ENCODE data around the gene TEX52. TPM values are rescaled to one million over a fixed set of nuclear protein-coding genes. Genes with fewer than 3 reads are reported as not detected.

The TEX52 gene
- total RNA-seq, 1 donor from 2014 or later: not detected

GRCh38 chr12:2854669-2855453, 2.0 kb downstream of the TEX52 start:
- TF ChIP-seq, protein P1, sequence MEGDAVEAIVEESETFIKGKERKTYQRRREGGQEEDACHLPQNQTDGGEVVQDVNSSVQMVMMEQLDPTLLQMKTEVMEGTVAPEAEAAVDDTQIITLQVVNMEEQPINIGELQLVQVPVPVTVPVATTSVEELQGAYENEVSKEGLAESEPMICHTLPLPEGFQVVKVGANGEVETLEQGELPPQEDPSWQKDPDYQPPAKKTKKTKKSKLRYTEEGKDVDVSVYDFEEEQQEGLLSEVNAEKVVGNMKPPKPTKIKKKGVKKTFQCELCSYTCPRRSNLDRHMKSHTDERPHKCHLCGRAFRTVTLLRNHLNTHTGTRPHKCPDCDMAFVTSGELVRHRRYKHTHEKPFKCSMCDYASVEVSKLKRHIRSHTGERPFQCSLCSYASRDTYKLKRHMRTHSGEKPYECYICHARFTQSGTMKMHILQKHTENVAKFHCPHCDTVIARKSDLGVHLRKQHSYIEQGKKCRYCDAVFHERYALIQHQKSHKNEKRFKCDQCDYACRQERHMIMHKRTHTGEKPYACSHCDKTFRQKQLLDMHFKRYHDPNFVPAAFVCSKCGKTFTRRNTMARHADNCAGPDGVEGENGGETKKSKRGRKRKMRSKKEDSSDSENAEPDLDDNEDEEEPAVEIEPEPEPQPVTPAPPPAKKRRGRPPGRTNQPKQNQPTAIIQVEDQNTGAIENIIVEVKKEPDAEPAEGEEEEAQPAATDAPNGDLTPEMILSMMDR (IDR thresholded peaks at IDR 0.05; ENCODE audit: insufficient read depth, low read length, poor library complexity, severe bottlenecking): no peak
- H3K27me3 ChIP-seq (ENCODE audit: control insufficient read depth, insufficient read depth, low read length): no peaks in the 10 kb centered on the region
- no peak overlapping the region for H3K4me3 ChIP-seq (ENCODE audit: low read depth, low read length)
- H3K36me3 ChIP-seq (ENCODE audit: control insufficient read depth, insufficient read depth, low read length): peaks cover 1% of the 10 kb centered on the region
- DNase-seq (ENCODE audit: low read depth): no peak

DNA sequence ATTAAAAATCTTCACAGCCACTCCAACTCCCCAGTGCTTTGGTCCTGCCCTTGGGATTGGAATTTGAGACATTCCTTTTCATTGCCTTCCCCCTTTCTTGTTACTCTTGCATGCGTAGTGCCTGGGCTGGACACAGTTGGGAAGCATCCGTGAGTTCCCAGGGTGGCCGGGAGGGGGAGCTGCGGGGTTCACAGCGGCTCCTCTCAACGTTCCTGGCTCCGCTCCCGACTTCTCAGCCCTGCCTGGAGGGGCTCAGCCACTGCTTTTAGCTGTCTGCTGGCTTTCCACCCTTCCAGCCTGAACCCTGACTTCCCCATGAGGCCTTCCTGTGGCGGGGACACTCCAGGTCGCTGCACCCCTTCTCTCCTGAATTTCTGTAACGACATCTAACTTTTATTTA, 3.2 kb downstream of the TEX52 start:
- H3K36me3 ChIP-seq (ENCODE audit: control insufficient read depth, insufficient read depth, low read length): peaks cover 1% of the 10 kb centered on the region
- no peak for DNase-seq (ENCODE audit: low read depth)
- TF ChIP-seq, protein P1 (IDR thresholded peaks at IDR 0.05; ENCODE audit: insufficient read depth, low read length, poor library complexity, severe bottlenecking): peak; percentile 95

GRCh38 chr12:2851931-2852330, 4.9 kb downstream of the TEX52 start:
- no peaks in the 10 kb centered on the region for H3K36me3 ChIP-seq (ENCODE audit: control insufficient read depth, insufficient read depth, low read length)

More for the DNA sequence above, 3.2 kb downstream of the TEX52 start:
- H3K27me3 ChIP-seq (ENCODE audit: control insufficient read depth, insufficient read depth, low read length): no peaks in the 10 kb centered on the region
- H3K4me3 ChIP-seq (ENCODE audit: low read depth, low read length): no peak overlapping the region

GRCh38 chr12:2845280-2845679, 11.6 kb downstream of the TEX52 start:
- no peaks in the 10 kb centered on the region for H3K27me3 ChIP-seq (ENCODE audit: control insufficient read depth, insufficient read depth, low read length)
- TF ChIP-seq, protein P1 (IDR thresholded peaks at IDR 0.05; ENCODE audit: insufficient read depth, low read length, poor library complexity, severe bottlenecking): no peak
- H3K4me3 ChIP-seq (ENCODE audit: low read depth, low read length): no peak overlapping the region
- no peaks in the 10 kb centered on the region for H3K36me3 ChIP-seq (ENCODE audit: control insufficient read depth, insufficient read depth, low read length)
- no peak for DNase-seq (ENCODE audit: low read depth)

More at GRCh38 chr12:2851931-2852330, 4.9 kb downstream of the TEX52 start:
- Histone ChIP-seq H3K27me3 (ENCODE audit: control insufficient read depth, insufficient read depth, low read length) (no peaks in the 10 kb centered on the region), H3K4me3 (ENCODE audit: low read depth, low read length) (no peak overlapping the region)
- TF ChIP-seq, protein P1 (IDR thresholded peaks at IDR 0.05; ENCODE audit: insufficient read depth, low read length, poor library complexity, severe bottlenecking): no peak
- no peak for DNase-seq (ENCODE audit: low read depth)

DNA sequence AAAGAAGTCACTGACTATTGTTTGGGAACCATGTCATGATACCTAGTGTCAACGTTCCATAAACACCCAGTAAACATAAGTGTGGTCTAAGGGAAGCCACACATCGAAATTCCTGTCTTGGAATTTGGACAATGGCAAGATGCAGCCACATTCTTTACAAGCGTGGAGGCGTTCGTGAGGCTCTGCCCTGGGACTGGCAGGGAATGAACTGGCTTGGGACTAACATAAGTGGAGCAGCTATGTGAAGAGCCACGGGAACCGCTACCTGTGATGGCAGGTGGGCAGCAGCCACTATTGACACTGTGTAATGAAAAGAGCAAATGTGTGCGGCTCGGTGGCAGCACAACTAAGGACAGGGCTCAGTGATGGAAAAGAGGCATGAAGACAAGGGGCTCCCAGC, 12.1 kb downstream of the TEX52 start:
- Histone ChIP-seq H3K4me3 (ENCODE audit: low read depth, low read length) (no peak overlapping the region), H3K36me3 (ENCODE audit: control insufficient read depth, insufficient read depth, low read length) (no peaks in the 10 kb centered on the region), H3K27me3 (ENCODE audit: control insufficient read depth, insufficient read depth, low read length) (no peaks in the 10 kb centered on the region)
- TF ChIP-seq, protein P1 (IDR thresholded peaks at IDR 0.05; ENCODE audit: insufficient read depth, low read length, poor library complexity, severe bottlenecking): no peak
- no peak for DNase-seq (ENCODE audit: low read depth)

DNA sequence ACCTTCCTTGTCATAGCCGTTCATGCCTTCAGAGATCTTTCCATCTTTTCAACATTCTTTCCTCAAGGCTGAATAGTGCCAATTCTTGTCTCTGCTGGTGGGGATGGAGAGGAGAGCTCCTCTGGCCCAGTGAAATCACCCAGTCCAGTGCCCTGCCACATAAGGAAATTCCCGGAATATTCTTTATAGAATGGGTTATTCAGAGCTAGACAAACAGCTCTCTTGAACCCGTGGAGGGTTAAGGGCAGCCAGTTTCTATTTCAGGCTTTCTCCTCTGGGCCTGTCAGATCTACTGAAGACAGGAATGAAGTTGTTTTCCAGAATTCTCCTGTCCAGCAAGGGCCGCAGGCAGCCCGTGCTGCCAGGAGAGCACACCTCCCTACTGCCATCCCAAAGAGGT, 13.9 kb downstream of the TEX52 start:
- H3K4me3 ChIP-seq (ENCODE audit: low read depth, low read length): no peak overlapping the region
- no peaks in the 10 kb centered on the region for H3K27me3 ChIP-seq (ENCODE audit: control insufficient read depth, insufficient read depth, low read length)
- no peaks in the 10 kb centered on the region for H3K36me3 ChIP-seq (ENCODE audit: control insufficient read depth, insufficient read depth, low read length)
- TF ChIP-seq, protein P1 (IDR thresholded peaks at IDR 0.05; ENCODE audit: insufficient read depth, low read length, poor library complexity, severe bottlenecking): no peak
- no peak for DNase-seq (ENCODE audit: low read depth)

Measured in kidney epithelial cell (primary cell).